ENCODE measurements around the gene ZNF101.

Gene ZNF101

GRCh38 chr19:19628501-19629134, 40.0 kb upstream of the ZNF101 start:
- Histone ChIP-seq H2BK15ac (ENCODE audit: low read depth, poor library complexity, severe bottlenecking) (no peak overlapping the region), H3K9me3 (ENCODE audit: control insufficient read depth, low read length) (no peaks in the 10 kb centered on the region), H2AK5ac (ENCODE audit: low read length, severe bottlenecking) (no peak overlapping the region), H3K27me3 (ENCODE audit: control insufficient read depth in 1 of 2, insufficient read depth in 1 of 2, low read length in 2 of 2) (peaks cover 0 to 6% of the 10 kb centered on the region in 2 experiments), H3K79me1 (replicated peaks; ENCODE audit: low read length, poor library complexity, severe bottlenecking) (no peaks in the 10 kb centered on the region), H3K27ac (ENCODE audit: low read length, poor library complexity, severe bottlenecking) (no peak overlapping the region), H2AFZ (ENCODE audit: low read depth, low read length) (no peak overlapping the region), H3K4me2 (ENCODE audit: low read length, poor library complexity, severe bottlenecking) (peak overlapping the region; percentile 92), H2BK5ac (ENCODE audit: low read depth, low read length, poor library complexity, severe bottlenecking) (no peak overlapping the region), H3K23ac (ENCODE audit: low read length in 2 of 2) (peak overlapping the region in 1 of 2 experiments; percentile 85), H4K8ac (ENCODE audit: low read length) (peak overlapping the region; percentile 27), H2BK120ac (ENCODE audit: low read depth, low read length) (peak overlapping the region; percentile 64), H3K36me3 (ENCODE audit: control insufficient read depth in 1 of 2, insufficient read depth in 2 of 2, low read depth in 1 of 2, low read length in 2 of 2) (peaks cover 19 to 52% of the 10 kb centered on the region in 2 experiments), H3K9ac (ENCODE audit: low read length) (no peak overlapping the region), H3K4ac (ENCODE audit: low read depth in 1 of 2, low read length in 2 of 2) (no peak overlapping the region), H4K91ac (ENCODE audit: low read length) (no peak overlapping the region), H3K14ac (ENCODE audit: low read length in 2 of 2) (peak overlapping the region in 1 of 2 experiments; percentile 86), H3K18ac (ENCODE audit: low read depth in 1 of 2, low read length in 2 of 2) (peak overlapping the region; percentile 61 to 65), H3K4me3 (ENCODE audit: insufficient read depth in 1 of 2, low read depth in 1 of 2, low read length in 2 of 2) (peak overlapping the region in 1 of 2 experiments; percentile 74), H3K4me1 (ENCODE audit: control insufficient read depth, insufficient read depth, low read depth, low read length) (peaks cover 20% of the 10 kb centered on the region), H2BK12ac (ENCODE audit: low read length in 2 of 2) (no peak overlapping the region)
- WGBS: 13% methylated on average over 50 of the region's 51 CpGs
- peak; percentile 54 for DNase-seq

- no peak overlapping the region for H3K4ac ChIP-seq (ENCODE audit: low read depth in 1 of 2, low read length in 2 of 2)
- no peak overlapping the region for H3K27ac ChIP-seq (ENCODE audit: low read length, poor library complexity, severe bottlenecking)
- H3K18ac ChIP-seq (ENCODE audit: low read depth in 1 of 2, low read length in 2 of 2): no peak overlapping the region
- H2BK12ac ChIP-seq (ENCODE audit: low read length in 2 of 2): no peak overlapping the region
- H4K91ac ChIP-seq (ENCODE audit: low read length): no peak overlapping the region
- H3K9ac ChIP-seq (ENCODE audit: low read length): no peak overlapping the region
- no peaks in the 10 kb centered on the region for H3K9me3 ChIP-seq (ENCODE audit: control insufficient read depth, low read length)
- H3K4me2 ChIP-seq (ENCODE audit: low read length, poor library complexity, severe bottlenecking): no peak overlapping the region
- WGBS: 98% methylated on average over 11 of the region's 11 CpGs
- peaks cover 0 to 6% of the 10 kb centered on the region in 2 experiments for H3K27me3 ChIP-seq (ENCODE audit: control insufficient read depth in 1 of 2, insufficient read depth in 1 of 2, low read length in 2 of 2)
- H3K4me1 ChIP-seq (ENCODE audit: control insufficient read depth, insufficient read depth, low read depth, low read length): peaks cover 20% of the 10 kb centered on the region
- no peak overlapping the region for H2BK15ac ChIP-seq (ENCODE audit: low read depth, poor library complexity, severe bottlenecking)
- no peak overlapping the region for H3K4me3 ChIP-seq (ENCODE audit: insufficient read depth in 1 of 2, low read depth in 1 of 2, low read length in 2 of 2)
- peaks cover 33 to 55% of the 10 kb centered on the region in 2 experiments for H3K36me3 ChIP-seq (ENCODE audit: control insufficient read depth in 1 of 2, insufficient read depth in 2 of 2, low read depth in 1 of 2, low read length in 2 of 2)
- H2AK5ac ChIP-seq (ENCODE audit: low read length, severe bottlenecking): no peak overlapping the region
- no peak overlapping the region for H3K23ac ChIP-seq (ENCODE audit: low read length in 2 of 2)
- H2AFZ ChIP-seq (ENCODE audit: low read depth, low read length): no peak overlapping the region
- no peak overlapping the region for H2BK5ac ChIP-seq (ENCODE audit: low read depth, low read length, poor library complexity, severe bottlenecking)
- H4K8ac ChIP-seq (ENCODE audit: low read length): no peak overlapping the region
- no peak overlapping the region for H3K14ac ChIP-seq (ENCODE audit: low read length in 2 of 2)
- H2BK120ac ChIP-seq (ENCODE audit: low read depth, low read length): no peak overlapping the region
- DNase-seq: no peak
- H3K79me1 ChIP-seq (replicated peaks; ENCODE audit: low read length, poor library complexity, severe bottlenecking): no peaks in the 10 kb centered on the region
Observed at GRCh38 chr19:19630062-19630414, 38.6 kb upstream of the ZNF101 start.

GRCh38 chr19:19630426-19630825, 38.2 kb upstream of the ZNF101 start:
- H4K8ac ChIP-seq (ENCODE audit: low read length): no peak overlapping the region
- no peak overlapping the region for H4K91ac ChIP-seq (ENCODE audit: low read length)
- H3K4ac ChIP-seq (ENCODE audit: low read depth in 1 of 2, low read length in 2 of 2): no peak overlapping the region
- H3K9ac ChIP-seq (ENCODE audit: low read length): no peak overlapping the region
- no peak overlapping the region for H3K14ac ChIP-seq (ENCODE audit: low read length in 2 of 2)
- H2AFZ ChIP-seq (ENCODE audit: low read depth, low read length): no peak overlapping the region
- H3K9me3 ChIP-seq (ENCODE audit: control insufficient read depth, low read length): no peaks in the 10 kb centered on the region
- no peak overlapping the region for H2BK12ac ChIP-seq (ENCODE audit: low read length in 2 of 2)
- peaks cover 37 to 59% of the 10 kb centered on the region in 2 experiments for H3K36me3 ChIP-seq (ENCODE audit: control insufficient read depth in 1 of 2, insufficient read depth in 2 of 2, low read depth in 1 of 2, low read length in 2 of 2)
- peaks cover 0 to 6% of the 10 kb centered on the region in 2 experiments for H3K27me3 ChIP-seq (ENCODE audit: control insufficient read depth in 1 of 2, insufficient read depth in 1 of 2, low read length in 2 of 2)
- H3K4me3 ChIP-seq (ENCODE audit: insufficient read depth in 1 of 2, low read depth in 1 of 2, low read length in 2 of 2): no peak overlapping the region
- no peak overlapping the region for H3K18ac ChIP-seq (ENCODE audit: low read depth in 1 of 2, low read length in 2 of 2)
- no peak overlapping the region for H3K27ac ChIP-seq (ENCODE audit: low read length, poor library complexity, severe bottlenecking)
- WGBS: 88% methylated on average over 2 of the region's 2 CpGs
- H3K23ac ChIP-seq (ENCODE audit: low read length in 2 of 2): no peak overlapping the region
- no peak overlapping the region for H2AK5ac ChIP-seq (ENCODE audit: low read length, severe bottlenecking)
- H2BK15ac ChIP-seq (ENCODE audit: low read depth, poor library complexity, severe bottlenecking): no peak overlapping the region
- H2BK120ac ChIP-seq (ENCODE audit: low read depth, low read length): no peak overlapping the region
- no peak overlapping the region for H2BK5ac ChIP-seq (ENCODE audit: low read depth, low read length, poor library complexity, severe bottlenecking)
- no peak for DNase-seq
- H3K4me1 ChIP-seq (ENCODE audit: control insufficient read depth, insufficient read depth, low read depth, low read length): peaks cover 20% of the 10 kb centered on the region
- H3K4me2 ChIP-seq (ENCODE audit: low read length, poor library complexity, severe bottlenecking): no peak overlapping the region
- H3K79me1 ChIP-seq (replicated peaks; ENCODE audit: low read length, poor library complexity, severe bottlenecking): no peaks in the 10 kb centered on the region

GRCh38 chr19:19631346-19631745, 37.3 kb upstream of the ZNF101 start:
- H3K23ac ChIP-seq (ENCODE audit: low read length in 2 of 2): no peak overlapping the region
- H2AFZ ChIP-seq (ENCODE audit: low read depth, low read length): no peak overlapping the region
- no peak for DNase-seq
- no peak overlapping the region for H3K4me3 ChIP-seq (ENCODE audit: insufficient read depth in 1 of 2, low read depth in 1 of 2, low read length in 2 of 2)
- no peak overlapping the region for H4K8ac ChIP-seq (ENCODE audit: low read length)
- no peak overlapping the region for H3K14ac ChIP-seq (ENCODE audit: low read length in 2 of 2)
- WGBS: 93% methylated on average over 5 of the region's 7 CpGs
- H2BK120ac ChIP-seq (ENCODE audit: low read depth, low read length): no peak overlapping the region
- H3K79me1 ChIP-seq (replicated peaks; ENCODE audit: low read length, poor library complexity, severe bottlenecking): no peaks in the 10 kb centered on the region
- H2BK15ac ChIP-seq (ENCODE audit: low read depth, poor library complexity, severe bottlenecking): no peak overlapping the region
- peaks cover 0 to 6% of the 10 kb centered on the region in 2 experiments for H3K27me3 ChIP-seq (ENCODE audit: control insufficient read depth in 1 of 2, insufficient read depth in 1 of 2, low read length in 2 of 2)
- peaks cover 20% of the 10 kb centered on the region for H3K4me1 ChIP-seq (ENCODE audit: control insufficient read depth, insufficient read depth, low read depth, low read length)
- H2BK5ac ChIP-seq (ENCODE audit: low read depth, low read length, poor library complexity, severe bottlenecking): no peak overlapping the region
- no peak overlapping the region for H3K4me2 ChIP-seq (ENCODE audit: low read length, poor library complexity, severe bottlenecking)
- peaks cover 41 to 63% of the 10 kb centered on the region in 2 experiments for H3K36me3 ChIP-seq (ENCODE audit: control insufficient read depth in 1 of 2, insufficient read depth in 2 of 2, low read depth in 1 of 2, low read length in 2 of 2)
- no peak overlapping the region for H3K9ac ChIP-seq (ENCODE audit: low read length)
- no peak overlapping the region for H3K4ac ChIP-seq (ENCODE audit: low read depth in 1 of 2, low read length in 2 of 2)
- no peak overlapping the region for H4K91ac ChIP-seq (ENCODE audit: low read length)
- no peak overlapping the region for H2BK12ac ChIP-seq (ENCODE audit: low read length in 2 of 2)
- H3K9me3 ChIP-seq (ENCODE audit: control insufficient read depth, low read length): no peaks in the 10 kb centered on the region
- no peak overlapping the region for H2AK5ac ChIP-seq (ENCODE audit: low read length, severe bottlenecking)
- no peak overlapping the region for H3K18ac ChIP-seq (ENCODE audit: low read depth in 1 of 2, low read length in 2 of 2)
- H3K27ac ChIP-seq (ENCODE audit: low read length, poor library complexity, severe bottlenecking): no peak overlapping the region

Measured in mesenchymal stem cell (in vitro differentiated cells and primary cell).